Vagina (tissue), 2 donors: ENCODE measurements around the gene PDIA5.

Source experiments
- POLR2A ChIP-seq, 2 donors: fragments of 450-650 bp; IDR thresholded peaks; one replicate each; pipeline ENCODE4 v1.6.1; 2017; ENCODE audit warnings: antibody characterized with exemption in 2 of 2, mild to moderate bottlenecking in 2 of 2, moderate library complexity in 2 of 2
- TF ChIP-seq, protein P1 (sequence below), 3 experiments: fragments of 450-650 bp in 2 of 3; fragments of 200-600 bp in 1 of 3; sonication (generic) in 1 of 3; IDR thresholded peaks; one replicate each; pipeline ENCODE4 v1.5.1; 2017 to 2019; ENCODE audit warnings: antibody characterized with exemption in 3 of 3, mild to moderate bottlenecking in 2 of 3, moderate library complexity in 2 of 3

DNA sequence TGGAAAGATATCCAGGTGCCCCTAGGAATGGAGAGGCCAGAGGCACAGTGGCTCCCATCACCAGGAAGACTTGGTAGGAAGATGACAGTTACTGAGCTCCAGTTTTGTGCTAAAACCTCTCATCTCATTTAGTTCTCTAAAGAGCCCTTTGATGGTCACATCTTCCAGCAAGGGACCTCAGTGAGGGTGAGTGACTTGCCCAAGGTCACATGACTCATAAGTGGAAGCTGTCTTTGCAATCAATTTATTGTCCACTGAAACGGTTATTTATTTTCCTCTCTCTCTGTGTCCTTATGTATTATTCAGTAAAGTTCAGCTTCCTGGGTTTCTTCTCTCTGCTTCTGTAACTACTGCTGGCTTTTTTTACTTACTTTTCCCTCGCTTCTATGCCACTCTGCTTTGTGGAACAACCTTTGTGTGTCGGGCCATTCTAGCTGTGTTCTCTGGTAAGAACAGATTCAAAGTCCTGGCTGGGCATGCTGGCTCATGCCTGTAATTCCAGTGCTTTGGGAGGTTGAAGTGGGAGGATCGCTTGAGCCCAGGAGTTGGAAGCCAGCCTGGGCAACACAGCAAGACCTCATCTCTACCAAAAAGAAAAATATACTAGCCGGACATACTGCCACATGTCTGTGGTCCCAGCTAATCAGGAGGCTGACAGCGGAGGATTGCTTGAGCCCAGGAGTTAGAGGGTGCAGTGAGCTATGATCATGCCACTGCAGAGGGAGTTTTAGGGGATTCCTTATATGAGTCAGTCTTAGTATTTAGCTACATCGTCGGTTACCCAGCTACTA lies 55.9 kb downstream of the PDIA5 start:
- no peak for TF ChIP-seq POLR2A (IDR thresholded peaks at IDR 0.05)
- TF ChIP-seq, protein P1, sequence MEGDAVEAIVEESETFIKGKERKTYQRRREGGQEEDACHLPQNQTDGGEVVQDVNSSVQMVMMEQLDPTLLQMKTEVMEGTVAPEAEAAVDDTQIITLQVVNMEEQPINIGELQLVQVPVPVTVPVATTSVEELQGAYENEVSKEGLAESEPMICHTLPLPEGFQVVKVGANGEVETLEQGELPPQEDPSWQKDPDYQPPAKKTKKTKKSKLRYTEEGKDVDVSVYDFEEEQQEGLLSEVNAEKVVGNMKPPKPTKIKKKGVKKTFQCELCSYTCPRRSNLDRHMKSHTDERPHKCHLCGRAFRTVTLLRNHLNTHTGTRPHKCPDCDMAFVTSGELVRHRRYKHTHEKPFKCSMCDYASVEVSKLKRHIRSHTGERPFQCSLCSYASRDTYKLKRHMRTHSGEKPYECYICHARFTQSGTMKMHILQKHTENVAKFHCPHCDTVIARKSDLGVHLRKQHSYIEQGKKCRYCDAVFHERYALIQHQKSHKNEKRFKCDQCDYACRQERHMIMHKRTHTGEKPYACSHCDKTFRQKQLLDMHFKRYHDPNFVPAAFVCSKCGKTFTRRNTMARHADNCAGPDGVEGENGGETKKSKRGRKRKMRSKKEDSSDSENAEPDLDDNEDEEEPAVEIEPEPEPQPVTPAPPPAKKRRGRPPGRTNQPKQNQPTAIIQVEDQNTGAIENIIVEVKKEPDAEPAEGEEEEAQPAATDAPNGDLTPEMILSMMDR (IDR thresholded peaks at IDR 0.05), result no peak
